ENCODE data around the gene METTL13.

DNA sequence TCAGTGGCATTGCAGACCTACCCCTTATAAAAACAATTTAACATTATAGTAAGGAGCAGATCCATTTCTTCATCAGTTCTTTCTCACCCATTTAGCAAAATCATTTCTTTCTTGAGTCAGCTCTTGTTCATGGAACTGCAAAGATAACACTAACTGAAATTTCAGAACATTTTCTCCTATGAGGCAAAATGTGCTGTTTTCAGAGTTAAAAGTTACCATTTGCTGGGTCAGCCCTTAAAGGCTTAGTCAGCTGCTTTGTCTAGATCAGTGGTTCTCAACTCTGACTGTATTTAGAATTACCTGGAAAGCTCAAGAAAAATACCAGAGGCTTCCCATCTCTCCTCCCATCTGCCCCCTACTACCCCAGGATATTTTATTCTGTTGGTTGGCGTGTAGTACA lies 12.2 kb downstream of the METTL13 start:
- TF ChIP-seq, protein P1, sequence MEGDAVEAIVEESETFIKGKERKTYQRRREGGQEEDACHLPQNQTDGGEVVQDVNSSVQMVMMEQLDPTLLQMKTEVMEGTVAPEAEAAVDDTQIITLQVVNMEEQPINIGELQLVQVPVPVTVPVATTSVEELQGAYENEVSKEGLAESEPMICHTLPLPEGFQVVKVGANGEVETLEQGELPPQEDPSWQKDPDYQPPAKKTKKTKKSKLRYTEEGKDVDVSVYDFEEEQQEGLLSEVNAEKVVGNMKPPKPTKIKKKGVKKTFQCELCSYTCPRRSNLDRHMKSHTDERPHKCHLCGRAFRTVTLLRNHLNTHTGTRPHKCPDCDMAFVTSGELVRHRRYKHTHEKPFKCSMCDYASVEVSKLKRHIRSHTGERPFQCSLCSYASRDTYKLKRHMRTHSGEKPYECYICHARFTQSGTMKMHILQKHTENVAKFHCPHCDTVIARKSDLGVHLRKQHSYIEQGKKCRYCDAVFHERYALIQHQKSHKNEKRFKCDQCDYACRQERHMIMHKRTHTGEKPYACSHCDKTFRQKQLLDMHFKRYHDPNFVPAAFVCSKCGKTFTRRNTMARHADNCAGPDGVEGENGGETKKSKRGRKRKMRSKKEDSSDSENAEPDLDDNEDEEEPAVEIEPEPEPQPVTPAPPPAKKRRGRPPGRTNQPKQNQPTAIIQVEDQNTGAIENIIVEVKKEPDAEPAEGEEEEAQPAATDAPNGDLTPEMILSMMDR (IDR thresholded peaks at IDR 0.05; ENCODE audit: low read length) = no peak
- TF ChIP-seq EZH2phosphoT487 (IDR thresholded peaks at IDR 0.05; ENCODE audit: low read length) = no peak
